K562 (cell line): ENCODE results near the gene KRTAP5-6. TPM values are rescaled to one million over a fixed set of nuclear protein-coding genes. Genes with fewer than 3 reads are reported as not detected.

Source experiments
- ATAC-seq: fragments of 200-7000 bp; cut with Tn5 transposase; 3 replicates; pipeline ENCODE4 v1.9.1; 2020; ENCODE audit warnings: moderate library complexity
- BruUV-seq: library from RNA; stranded (reverse); fragments of 400-500 nt; replicated peaks from 2 replicates; lab custom pipeline; 2021; lab: Mats Ljungman, UMichigan
- CTCF ChIA-PET: fragments of 300-600 bp; formaldehyde crosslinking; extraction: SDS; loops from one replicate; lab custom pipeline; 2021; ENCODE audit warnings: low intra/inter-chr PET ratio; lab: Yijun Ruan, JAX
- POLR2A ChIA-PET: fragments of 300-600, 350-650 bp; sonication (Branson Sonifier 250); formaldehyde crosslinking; extraction: SDS; loops from one replicate; lab custom pipeline; 2021; ENCODE audit warnings: antibody characterized with exemption, inconsistent platforms; lab: Yijun Ruan, JAX
- DNase-seq, 4 experiments: peaks; one replicate each; pipeline versions ENCODE4 v3.0.0 to v3.0.0-alpha.2; 2011 to 2018; ENCODE audit warnings: low spot score in 3 of 4, mixed read lengths in 3 of 4; ENCODE audit errors: extremely low read depth in 1 of 4
- FAIRE-seq: peaks from 2 replicates; lab custom pipeline; 2011; peaks lifted over from hg19 to GRCh38; lab: Jason Lieb, UNC
- H2AFZ ChIP-seq: 2 replicates; pipeline ENCODE4 v1.6.0; 2011; ENCODE audit warnings: low read depth, low read length, control low read depth, inconsistent platforms
- H3K27ac ChIP-seq: fragments of 200-600 bp; 3 replicates; pipeline ENCODE4 v1.8.0; 2011; ENCODE audit warnings: low read depth, mild to moderate bottlenecking, control low read depth, inconsistent platforms, low read length, moderate library complexity, mixed read lengths; ENCODE audit errors: extremely low read depth
- H3K27me3 ChIP-seq, 2 experiments: fragments of 300-600 bp in 1 of 2; 2 replicates in 1 of 2; 3 replicates in 1 of 2; pipeline versions ENCODE4 v1.6.0 to v1.8.0; 2011; ENCODE audit warnings: inconsistent platforms in 2 of 2, low read length in 2 of 2, mild to moderate bottlenecking in 1 of 2, mixed read lengths in 1 of 2, moderate library complexity in 1 of 2; ENCODE audit not compliant: control insufficient read depth in 2 of 2, insufficient read depth in 2 of 2
- H3K36me3 ChIP-seq: fragments of 300-600 bp; 3 replicates; pipeline ENCODE4 v1.8.0; 2011; ENCODE audit warnings: mild to moderate bottlenecking, low read length, inconsistent platforms; ENCODE audit not compliant: control insufficient read depth, insufficient read depth
- H3K4me1 ChIP-seq, 2 experiments: fragments of 200-600 bp in 1 of 2; replicated peaks in 1 of 2; 2 replicates in 1 of 2; 3 replicates in 1 of 2; pipeline versions ENCODE4 v1.5.1 to v1.8.0; 2011; ENCODE audit warnings: inconsistent platforms in 2 of 2, low read length in 2 of 2, mild to moderate bottlenecking in 1 of 2, mixed read lengths in 1 of 2, moderate library complexity in 1 of 2; ENCODE audit not compliant: control insufficient read depth in 2 of 2, insufficient read depth in 2 of 2
- H3K4me2 ChIP-seq: 2 replicates; pipeline ENCODE4 v1.6.1; 2011; ENCODE audit warnings: low read length, control low read depth, inconsistent platforms, mixed read lengths; ENCODE audit not compliant: insufficient read depth
- H3K4me3 ChIP-seq: fragments of 200-600 bp; sonication (generic), shearing (Covaris generic); 2 replicates; pipeline ENCODE4 v1.5.1; 2016; ENCODE audit warnings: control low read depth, inconsistent platforms
- H3K79me2 ChIP-seq: fragments of 200-600 bp; 3 replicates; pipeline ENCODE4 v1.8.0; 2011; ENCODE audit warnings: low read length, inconsistent platforms; ENCODE audit not compliant: control insufficient read depth, insufficient read depth
- H3K9ac ChIP-seq, 2 experiments: 2 replicates each; pipeline versions ENCODE4 v1.6.0 to v1.6.1; 2011; ENCODE audit warnings: low read depth in 2 of 2, low read length in 2 of 2, control low read depth in 1 of 2, inconsistent platforms in 1 of 2, mild to moderate bottlenecking in 1 of 2, mixed read lengths in 1 of 2; ENCODE audit not compliant: insufficient read depth in 1 of 2
- H3K9me1 ChIP-seq: one replicate; pipeline ENCODE4 v1.6.0; 2011; ENCODE audit warnings: inconsistent platforms, mild to moderate bottlenecking, low read length, moderate library complexity; ENCODE audit not compliant: control insufficient read depth, insufficient read depth
- H3K9me3 ChIP-seq: replicated peaks from 2 replicates; pipeline ENCODE4 v1.5.1; 2011; ENCODE audit warnings: low read depth, low read length, inconsistent platforms; ENCODE audit not compliant: control insufficient read depth, insufficient read depth
- H4K20me1 ChIP-seq: replicated peaks from 2 replicates; pipeline ENCODE4 v1.6.1; 2011; ENCODE audit warnings: low read length, inconsistent platforms, mixed read lengths; ENCODE audit not compliant: control insufficient read depth, insufficient read depth
- ATF3 ChIP-seq, 2 experiments: fragments of 450-650 bp in 1 of 2; sonication (generic) in 1 of 2; formaldehyde crosslinking in 1 of 2; IDR thresholded peaks in 1 of 2; conservative IDR thresholded peaks in 1 of 2; 2 replicates each; pipeline versions ENCODE4 v1.6.1 to v1.8.1; 2016 to 2023; ENCODE audit warnings: mild to moderate bottlenecking in 2 of 2, moderate library complexity in 2 of 2, inconsistent platforms in 1 of 2, missing genetic modification reagents in 1 of 2
- ATF7 ChIP-seq: fragments of 450-650 bp; IDR thresholded peaks from 2 replicates; pipeline ENCODE4 v1.7.1; 2014; ENCODE audit warnings: mild to moderate bottlenecking, moderate library complexity
- ETV6 ChIP-seq, 3 experiments: fragments of 150-350 bp in 1 of 3; sonication (generic) in 1 of 3; formaldehyde crosslinking in 1 of 3; IDR thresholded peaks; 2 replicates each; pipeline versions ENCODE4 v1.6.1 to v1.8.0; 2014 to 2022; ENCODE audit warnings: borderline replicate concordance in 2 of 3, low read depth in 2 of 3, antibody characterized with exemption in 1 of 3, low read length in 1 of 3, mild to moderate bottlenecking in 1 of 3, missing genetic modification reagents in 1 of 3
- HES1 ChIP-seq: fragments of 450-650 bp; IDR thresholded peaks from 2 replicates; pipeline ENCODE4 v1.6.1; 2016; ENCODE audit warnings: low read depth, mild to moderate bottlenecking, moderate library complexity
- HIVEP1 ChIP-seq: fragments of 250-450 bp; sonication (Bioruptor Pico); IDR thresholded peaks from 2 replicates; pipeline ENCODE4 v1.4.0; 2020; ENCODE audit warnings: mild to moderate bottlenecking
- KLF1 ChIP-seq: fragments of 450-650 bp; IDR thresholded peaks from 2 replicates; pipeline ENCODE4 v1.6.1; 2016; ENCODE audit warnings: missing genetic modification characterization, missing compliant biosample characterization
- MTA3 ChIP-seq: fragments of 450-650 bp; formaldehyde crosslinking; IDR thresholded peaks from 2 replicates; pipeline ENCODE4 v1.6.1; 2017; ENCODE audit warnings: mild to moderate bottlenecking, borderline replicate concordance
- NFE2L1 ChIP-seq: fragments of 450-650 bp; IDR thresholded peaks from 2 replicates; pipeline ENCODE4 v1.6.1; 2016; ENCODE audit warnings: missing genetic modification characterization, low read depth, mild to moderate bottlenecking, missing compliant biosample characterization, moderate library complexity, borderline replicate concordance
- WGBS: fragments of 100-300 bp; shearing (Covaris generic); methylation state at CpG from one replicate; pipeline ENCODE4 v1.1.6; 2016; ENCODE audit warnings: low coverage, mixed read lengths; ENCODE audit not compliant: insufficient coverage; ENCODE audit errors: missing lambda C conversion rate; 5-methylcytosine and 5-hydroxymethylcytosine counted together
- in situ Hi-C: fragments of 300-500 bp; cut with MboI; formaldehyde crosslinking; loops from 4 replicates; pipeline ENCODE4 v1.15.0; 2018; ENCODE audit warnings: inconsistent platforms, mixed read lengths
- intact Hi-C: fragments of 100-400 bp; cut with micrococcal nuclease; formaldehyde crosslinking; loops from 2 replicates; pipeline ENCODE4 v1.14.2; 2022
- polyA plus RNA-seq, 8 experiments: library from polyadenylated mRNA; depleted of rRNA in 4 of 8; stranded (reverse) in 5 of 8; unstranded in 3 of 8; fragments of >200 nt; fragmentation: Nextera tagmentation in 2 of 8; fragmentation: Illumina TruSeq in 1 of 8; extraction: Ambion mirVana in 2 of 8; extraction: Trizol in 1 of 8; gene quantifications; 2 replicates each; pipeline versions ENCODE4 v1.2.1 to v1.2.3, GENCODE V29; 2011 to 2014; ENCODE audit warnings: inconsistent platforms in 1 of 8, missing spikeins in 1 of 8
- total RNA-seq, 7 experiments: library from RNA; depleted of rRNA in 6 of 7; stranded (reverse); fragments of >200 nt in 6 of 7; fragmentation: Illumina TruSeq in 2 of 7; extraction: Trizol in 2 of 7; gene quantifications; 2 replicates each; pipeline versions ENCODE4 v1.2.1 to v1.2.3, GENCODE V29; 2011 to 2021; ENCODE audit warnings: low replicate concordance in 1 of 7

KRTAP5-6 gene
- total and polyA plus RNA-seq, 9 of the 15 experiments (the other 6 are each of a cell fraction or from before 2014, with no cell fraction given): not detected

- CTCF ChIA-PET: interaction anchor here (0.6 to 3.4 kb wide), 7 partner anchors 133 to 310 kb away, joined by 3 to 77 read pairs (median 16); partner anchors contain the start of gene SYT8
- WGBS: 5% methylated on average over 14 of the region's 16 CpGs
- Histone ChIP-seq H3K9me3 (no peaks in the 10 kb centered on the region), H3K9me1 (no peaks in the 10 kb centered on the region), H3K79me2 (no peaks in the 10 kb centered on the region), H3K4me2 (no peak overlapping the region), H3K4me3 (no peak overlapping the region), H4K20me1 (peaks cover 5% of the 10 kb centered on the region; the same call in 1 of the 2 replicates), H3K4me1 (peaks cover 0 to 16% of the 10 kb centered on the region in 2 experiments; a peak in 2 of 5 replicates), H3K9ac (no peak overlapping the region; a peak in 1 of 4 replicates), H3K36me3 (no peaks in the 10 kb centered on the region), H2AFZ (no peak overlapping the region), H3K27me3 (peaks cover 7 to 63% of the 10 kb centered on the region in 2 experiments; a peak in 3 of 5 replicates), H3K27ac (no peak overlapping the region)
- no TSS peak for BruUV-seq
- in situ Hi-C loops (loop anchor here (5.0 to 25.0 kb wide), 3 partner anchors 35 to 463 kb away; no protein-coding TSS in a partner anchor), intact Hi-C loops (loop anchor here (5.0 kb wide), 2 partner anchors 40 to 185 kb away; no protein-coding TSS in a partner anchor)
- DNase-seq (no peak), ATAC-seq (no peak), FAIRE-seq (no peak)
- POLR2A ChIA-PET: interaction anchor here (1.2 kb wide), 1 partner anchor 14 kb away, joined by 4 read pairs; no protein-coding TSS in a partner anchor
- no peak for TF ChIP-seq KLF1
- TF ChIP-seq HIVEP1 (CRISPR knock-in tag): no peak
- no peak for TF ChIP-seq ATF7
- TF ChIP-seq ETV6 (IDR thresholded peaks at IDR 0.05; ENCODE audit: borderline replicate concordance in 1 of 2, low read depth in 2 of 2, low read length in 1 of 2): no peak
- TF ChIP-seq ETV6 (CRISPR knock-in tag; IDR thresholded peaks at IDR 0.05; ENCODE audit: borderline replicate concordance): no peak
- no peak for TF ChIP-seq HES1
- no peak for TF ChIP-seq NFE2L1 (tag)
- no peak for TF ChIP-seq ATF3 (IDR thresholded peaks at IDR 0.05)
- TF ChIP-seq ATF3 (CRISPR knock-in tag; conservative IDR thresholded peaks at IDR 0.05): no peak
- no peak for TF ChIP-seq MTA3
These were observed 4.9 kb upstream of the KRTAP5-6 start for GRCh38 chr11:1691878-1692707.
